Mesendoderm (in vitro differentiated cells): Measurements from ENCODE around the gene CHM.
"Not testable (repeated sequence)": the region's sequence is repeated elsewhere in the genome, so short reads cannot be mapped to it uniquely, and the experiment has no call there.

Experiments
- DNase-seq: peaks from one replicate; pipeline ENCODE4 v3.0.0; 2013
- H2AK5ac ChIP-seq: 2 replicates; pipeline ENCODE4 v1.6.1; 2013; ENCODE audit warnings: low read length, inconsistent platforms
- H2BK120ac ChIP-seq: 2 replicates; pipeline ENCODE4 v1.6.1; 2013; ENCODE audit warnings: low read depth, mild to moderate bottlenecking, low read length, moderate library complexity, mixed read lengths
- H2BK15ac ChIP-seq: replicated peaks from 2 replicates; pipeline ENCODE4 v1.6.1; 2013; ENCODE audit warnings: low read depth, mild to moderate bottlenecking, moderate library complexity
- H2BK5ac ChIP-seq: 2 replicates; pipeline ENCODE4 v1.6.1; 2013; ENCODE audit warnings: low read length, inconsistent platforms
- H3K18ac ChIP-seq: 2 replicates; pipeline ENCODE4 v1.6.1; 2013; ENCODE audit warnings: mild to moderate bottlenecking, low read length, mixed read lengths
- H3K23ac ChIP-seq: one replicate; pipeline ENCODE4 v1.6.1; 2013; ENCODE audit warnings: low read length
- H3K27ac ChIP-seq: 2 replicates; pipeline ENCODE4 v1.5.1; 2013; ENCODE audit warnings: low read depth, mild to moderate bottlenecking, inconsistent platforms, low read length, moderate library complexity
- H3K27me3 ChIP-seq: 2 replicates; pipeline ENCODE4 v1.6.1; 2013; ENCODE audit warnings: low read length, control low read depth, mild to moderate bottlenecking, inconsistent platforms; ENCODE audit not compliant: insufficient read depth, poor library complexity
- H3K36me3 ChIP-seq: 2 replicates; pipeline ENCODE4 v1.6.1; 2013; ENCODE audit warnings: low read length, inconsistent platforms; ENCODE audit not compliant: control insufficient read depth, insufficient read depth
- H3K4ac ChIP-seq: one replicate; pipeline ENCODE4 v1.6.1; 2013; ENCODE audit warnings: low read depth, mild to moderate bottlenecking, low read length, moderate library complexity
- H3K4me1 ChIP-seq: 2 replicates; pipeline ENCODE4 v1.6.1; 2013; ENCODE audit warnings: low read depth, low read length, inconsistent platforms; ENCODE audit not compliant: control insufficient read depth
- H3K4me2 ChIP-seq: 2 replicates; pipeline ENCODE4 v1.6.1; 2013; ENCODE audit warnings: low read length
- H3K4me3 ChIP-seq: 2 replicates; pipeline ENCODE4 v1.5.1; 2013; ENCODE audit warnings: mild to moderate bottlenecking, low read length
- H3K56ac ChIP-seq: one replicate; pipeline ENCODE4 v1.6.1; 2013; ENCODE audit warnings: low read length
- H3K79me1 ChIP-seq: 2 replicates; pipeline ENCODE4 v1.6.1; 2013; ENCODE audit warnings: low read length, inconsistent platforms
- H3K79me2 ChIP-seq: 2 replicates; pipeline ENCODE4 v1.6.1; 2013; ENCODE audit warnings: mild to moderate bottlenecking, low read length; ENCODE audit not compliant: control insufficient read depth, insufficient read depth
- H3K9ac ChIP-seq: 2 replicates; pipeline ENCODE4 v1.6.1; 2013; ENCODE audit warnings: low read length, inconsistent platforms
- H4K5ac ChIP-seq: one replicate; pipeline ENCODE4 v1.6.1; 2013; ENCODE audit warnings: low read length
- H4K8ac ChIP-seq: one replicate; pipeline ENCODE4 v1.6.1; 2013; ENCODE audit warnings: low read depth, mild to moderate bottlenecking, control low read depth, low read length, moderate library complexity
- WGBS: extraction: QIAGEN DNeasy Blood & Tissue Kit; methylation state at CpG from one replicate; pipeline ENCODE4 v1.1.7; 2013; ENCODE audit warnings: low lambda C conversion rate, missing lambda C conversion rate; ENCODE audit not compliant: insufficient coverage; ENCODE audit errors: extremely low coverage; 5-methylcytosine and 5-hydroxymethylcytosine counted together

CHM gene

GRCh38 chrX:86009803-86010202, 37.6 kb downstream of the CHM start:
- DNase-seq, H3K18ac ChIP-seq, H2AK5ac ChIP-seq: not testable (repeated sequence)

GRCh38 chrX:86007891-86008290, 39.5 kb downstream of the CHM start:
- not testable (repeated sequence) for H3K27me3 ChIP-seq, DNase-seq, H4K5ac ChIP-seq, H3K23ac ChIP-seq, H3K4ac ChIP-seq, H2BK5ac ChIP-seq, H3K9ac ChIP-seq, H4K8ac ChIP-seq, H3K79me1 ChIP-seq, H2BK15ac ChIP-seq, H3K56ac ChIP-seq, H3K4me3 ChIP-seq, H3K27ac ChIP-seq, H2AK5ac ChIP-seq, H2BK120ac ChIP-seq, H3K18ac ChIP-seq, H3K79me2 ChIP-seq, H3K36me3 ChIP-seq, H3K4me1 ChIP-seq, H3K4me2 ChIP-seq
- WGBS, result no CpG with 5 or more reads among the region's 4 CpGs

More at GRCh38 chrX:86009803-86010202, 37.6 kb downstream of the CHM start:
- H3K79me2 ChIP-seq, H4K5ac ChIP-seq, H3K23ac ChIP-seq, H3K9ac ChIP-seq, H3K56ac ChIP-seq, H3K79me1 ChIP-seq, H3K27ac ChIP-seq, H2BK5ac ChIP-seq, H2BK120ac ChIP-seq, H3K4me3 ChIP-seq, H3K4me2 ChIP-seq, H3K36me3 ChIP-seq, H3K27me3 ChIP-seq, H2BK15ac ChIP-seq, H4K8ac ChIP-seq, H3K4me1 ChIP-seq, H3K4ac ChIP-seq: not testable (repeated sequence)
- WGBS, result no CpG with 5 or more reads among the region's 1 CpG

- Histone ChIP-seq H4K5ac (no peak overlapping the region), H4K8ac (no peak overlapping the region), H3K18ac (peak overlapping the region; percentile 28), H2BK5ac (no peak overlapping the region), H3K4me2 (no peak overlapping the region), H3K4ac (no peak overlapping the region), H3K4me3 (no peak overlapping the region), H3K27ac (peak overlapping the region; percentile 62), H2AK5ac (no peak overlapping the region), H2BK120ac (no peak overlapping the region), H3K79me2 (peaks cover 1% of the 10 kb centered on the region), H3K79me1 (no peaks in the 10 kb centered on the region), H3K9ac (no peak overlapping the region), H3K36me3 (no peaks in the 10 kb centered on the region), H3K56ac (peak overlapping the region; percentile 34), H3K27me3 (no peaks in the 10 kb centered on the region), H3K4me1 (peaks cover 1% of the 10 kb centered on the region), H3K23ac (no peak overlapping the region), H2BK15ac (no peak overlapping the region)
- DNase-seq, result peak; percentile 90
- WGBS, result no CpG with 5 or more reads among the region's 12 CpGs
Measured at GRCh38 chrX:86002076-86002896, 45.1 kb downstream of the CHM start.

- Histone ChIP-seq H2BK120ac (no peak overlapping the region), H3K4me1 (peaks cover 5% of the 10 kb centered on the region), H3K4ac (no peak overlapping the region), H3K23ac (no peak overlapping the region), H3K27ac (no peak overlapping the region), H2BK5ac (no peak overlapping the region), H3K79me1 (no peaks in the 10 kb centered on the region), H3K27me3 (no peaks in the 10 kb centered on the region), H3K4me3 (no peak overlapping the region), H2AK5ac (no peak overlapping the region), H2BK15ac (no peak overlapping the region), H3K4me2 (no peak overlapping the region), H3K18ac (no peak overlapping the region), H3K79me2 (peaks cover 5% of the 10 kb centered on the region), H4K8ac (no peak overlapping the region), H3K56ac (no peak overlapping the region), H3K36me3 (no peaks in the 10 kb centered on the region), H3K9ac (no peak overlapping the region), H4K5ac (no peak overlapping the region)
- DNase-seq, result no peak
Measured at GRCh38 chrX:85998954-85999353, 48.4 kb downstream of the CHM start.

DNA sequence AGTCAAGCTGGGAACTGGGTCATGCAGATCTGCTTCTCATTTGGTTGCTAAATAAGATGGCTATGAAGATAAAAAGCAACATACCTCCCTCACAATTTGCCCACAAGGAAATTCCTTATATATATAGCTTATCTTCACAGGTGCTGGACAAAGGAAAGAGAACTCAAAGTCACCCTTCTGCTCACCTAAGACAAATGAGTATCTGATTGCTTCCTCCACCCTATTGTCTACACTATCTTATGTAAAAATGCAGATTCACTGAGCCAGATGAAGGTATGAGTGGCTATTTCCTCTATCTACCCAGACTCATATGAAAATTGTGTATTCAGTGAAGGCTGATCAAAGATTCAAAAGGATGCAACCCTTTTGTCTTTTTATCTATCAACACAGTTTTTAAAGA, 50.8 kb downstream of the CHM start:
- Histone ChIP-seq H2BK120ac (no peak overlapping the region), H3K4me1 (peaks cover 5% of the 10 kb centered on the region), H2BK5ac (no peak overlapping the region), H3K23ac (no peak overlapping the region), H3K18ac (no peak overlapping the region), H3K4me2 (no peak overlapping the region), H3K4ac (no peak overlapping the region), H2AK5ac (no peak overlapping the region), H3K4me3 (no peak overlapping the region), H4K5ac (no peak overlapping the region), H3K27me3 (no peaks in the 10 kb centered on the region), H3K9ac (no peak overlapping the region), H3K56ac (no peak overlapping the region), H3K79me2 (peaks cover 5% of the 10 kb centered on the region), H3K36me3 (no peaks in the 10 kb centered on the region), H4K8ac (no peak overlapping the region), H3K79me1 (no peaks in the 10 kb centered on the region), H3K27ac (no peak overlapping the region), H2BK15ac (no peak overlapping the region)
- DNase-seq, result peak; percentile 75

DNA sequence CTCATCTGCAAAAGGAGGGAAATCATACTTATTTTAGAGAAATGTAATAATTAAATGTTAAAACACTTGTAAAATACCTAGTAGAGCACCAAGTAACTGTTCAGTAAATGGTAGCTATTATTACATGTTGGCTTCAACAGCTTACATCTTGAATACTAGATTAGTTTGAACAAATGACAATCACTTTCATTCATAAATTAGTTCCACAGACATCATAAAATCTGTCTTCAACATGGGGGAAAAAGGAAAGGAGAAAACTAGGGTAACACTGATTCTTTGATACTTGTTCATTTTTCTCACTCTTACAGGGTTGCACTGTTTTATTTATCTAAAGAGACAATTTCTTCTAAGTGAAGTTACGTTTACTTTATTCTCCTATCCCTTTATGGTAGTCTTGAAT, 51.7 kb downstream of the CHM start:
- Histone ChIP-seq H3K9ac (no peak overlapping the region), H2BK120ac (no peak overlapping the region), H3K4me2 (no peak overlapping the region), H2BK15ac (no peak overlapping the region), H3K36me3 (no peaks in the 10 kb centered on the region), H3K4ac (no peak overlapping the region), H3K56ac (no peak overlapping the region), H3K23ac (no peak overlapping the region), H4K8ac (no peak overlapping the region), H3K4me3 (no peak overlapping the region), H3K18ac (no peak overlapping the region), H2BK5ac (no peak overlapping the region), H3K27me3 (no peaks in the 10 kb centered on the region), H2AK5ac (no peak overlapping the region), H3K79me1 (no peaks in the 10 kb centered on the region), H3K4me1 (peaks cover 5% of the 10 kb centered on the region), H3K27ac (no peak overlapping the region), H3K79me2 (peaks cover 3% of the 10 kb centered on the region), H4K5ac (no peak overlapping the region)
- no peak for DNase-seq
- WGBS, result no CpG with 5 or more reads among the region's 1 CpG
